ENCODE measurements around the gene RPA3.

GRCh38 chr7:7751243-7752092 is 33.1 kb upstream of the RPA3 start:
- TF ChIP-seq TCF7L2 (IDR thresholded peaks at IDR 0.05; ENCODE audit: borderline replicate concordance, low read depth, low read length), result no peak
- no peak for TF ChIP-seq ZNF174 (tag by site-specific recombination; IDR thresholded peaks at IDR 0.05)
- no peak for TF ChIP-seq ZNF292 (tag by site-specific recombination; IDR thresholded peaks at IDR 0.05; ENCODE audit: borderline replicate concordance, low read depth)
- no peak for TF ChIP-seq CTCF (tag by site-specific recombination; IDR thresholded peaks at IDR 0.05)
- no peak for TF ChIP-seq EGR2 (tag by site-specific recombination; IDR thresholded peaks at IDR 0.05; ENCODE audit: low read depth)
- no peak for TF ChIP-seq ZNF843 (tag by site-specific recombination; IDR thresholded peaks at IDR 0.05)
- TF ChIP-seq ZNF138 (tag by site-specific recombination; IDR thresholded peaks at IDR 0.05; ENCODE audit: borderline replicate concordance), result no peak
- no peak for TF ChIP-seq ZBTB21 (tag by site-specific recombination; IDR thresholded peaks at IDR 0.05)

Data from HEK293 (cell line).